HG03565 (cell line): ENCODE results near the gene CDH6.

Experiments used
- ATAC-seq: cut with Tn5 transposase; IDR thresholded peaks from one replicate; pipeline ENCODE4 v1.9.1; 2021; ENCODE audit warnings: mild to moderate bottlenecking, moderate library complexity; ENCODE audit not compliant: unreplicated experiment

The CDH6 gene

DNA sequence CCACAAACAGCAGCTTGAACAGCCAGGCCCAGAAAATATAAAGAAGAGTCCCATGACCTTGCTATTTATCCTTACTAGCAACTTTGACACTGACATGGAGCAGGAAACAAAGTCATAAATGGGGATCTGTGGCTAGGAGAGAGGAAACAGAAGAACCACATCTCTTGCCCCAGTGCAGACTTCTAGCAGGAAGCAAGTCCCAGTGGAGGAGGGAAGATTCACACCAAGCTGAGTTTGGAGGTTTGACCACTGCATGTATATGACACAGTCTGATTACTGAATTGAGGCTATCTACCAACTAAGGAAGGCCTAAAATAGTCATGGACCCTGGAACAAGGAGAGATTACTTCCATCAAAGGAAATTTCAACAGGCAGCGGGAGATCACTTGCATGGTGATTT, 51.4 kb downstream of the CDH6 start:
- ATAC-seq = no peak

DNA sequence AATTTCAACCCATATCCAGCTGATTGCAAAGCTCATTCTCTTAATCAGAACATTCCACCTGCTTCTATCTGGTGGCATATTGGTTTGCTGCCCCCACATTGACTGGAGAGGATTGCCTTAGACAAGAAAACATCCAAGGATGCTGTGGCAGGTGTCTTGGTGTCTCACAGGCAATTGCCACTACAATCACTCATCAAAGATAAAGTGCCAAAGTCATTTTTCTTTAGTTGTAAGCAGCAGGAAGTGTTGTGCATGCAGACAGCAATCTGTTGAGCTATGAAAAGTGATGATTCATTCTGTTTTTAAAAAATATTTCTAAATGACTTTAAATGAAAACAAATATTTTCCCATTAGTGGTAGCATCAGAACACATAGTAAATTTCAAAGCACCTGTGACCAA, 53.9 kb downstream of the CDH6 start:
- ATAC-seq = no peak

DNA sequence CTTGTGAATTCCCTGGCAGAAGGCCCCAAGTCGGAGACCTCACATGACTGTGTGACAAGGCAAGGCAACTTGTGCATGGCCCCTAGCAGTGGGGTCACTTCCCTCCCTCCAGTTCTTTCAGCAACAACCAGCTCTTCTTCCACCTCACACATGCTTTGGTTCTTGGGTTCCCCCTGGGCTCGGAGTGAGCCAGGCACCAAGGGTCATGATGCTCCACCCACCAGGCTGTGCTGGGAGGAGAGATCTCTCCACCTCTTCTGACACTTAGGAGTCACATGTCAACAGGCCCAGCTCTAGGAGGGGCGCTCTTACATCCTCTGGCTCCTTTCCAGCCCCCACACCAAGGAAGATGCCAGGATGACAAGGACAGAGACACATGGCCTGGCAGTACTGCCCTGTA, 56.7 kb downstream of the CDH6 start:
- no peak for ATAC-seq

DNA sequence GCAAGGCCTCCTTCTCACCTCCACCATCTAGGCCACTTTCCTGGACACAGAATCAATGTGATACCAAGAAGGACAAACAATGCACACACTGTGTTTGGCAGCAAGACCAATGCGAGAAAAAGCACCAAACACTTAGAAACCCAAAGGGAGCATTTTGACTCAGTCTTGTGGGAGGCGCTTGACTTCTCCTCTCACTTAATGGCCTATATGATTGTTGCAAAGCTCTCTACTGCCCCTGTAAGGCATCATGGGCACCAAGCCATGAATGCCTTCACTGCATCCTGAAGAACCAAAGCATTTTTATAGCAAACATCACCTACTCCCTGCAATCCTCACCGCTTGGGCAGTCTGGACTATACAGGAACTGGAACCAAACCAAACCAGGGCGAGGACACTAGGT, 57.5 kb downstream of the CDH6 start:
- ATAC-seq = no peak

DNA sequence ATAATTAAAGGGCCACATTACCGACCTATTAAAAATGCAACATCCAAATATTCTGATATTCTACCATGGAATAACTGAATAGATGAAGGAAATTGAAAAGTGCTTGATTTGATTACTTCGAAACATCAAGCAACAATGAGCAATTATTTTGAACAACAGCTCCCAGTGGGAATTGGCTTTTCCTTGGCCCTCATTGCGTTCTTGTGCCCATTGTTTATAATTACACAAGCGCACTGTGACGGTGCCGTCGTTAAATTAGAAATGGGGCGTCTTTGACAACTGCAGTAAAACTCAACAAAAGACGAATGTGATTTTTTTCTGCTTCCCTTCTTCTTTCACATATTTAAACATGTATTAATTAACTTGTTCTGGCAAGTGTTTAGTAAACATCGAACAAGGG, 61.6 kb downstream of the CDH6 start:
- no peak for ATAC-seq

DNA sequence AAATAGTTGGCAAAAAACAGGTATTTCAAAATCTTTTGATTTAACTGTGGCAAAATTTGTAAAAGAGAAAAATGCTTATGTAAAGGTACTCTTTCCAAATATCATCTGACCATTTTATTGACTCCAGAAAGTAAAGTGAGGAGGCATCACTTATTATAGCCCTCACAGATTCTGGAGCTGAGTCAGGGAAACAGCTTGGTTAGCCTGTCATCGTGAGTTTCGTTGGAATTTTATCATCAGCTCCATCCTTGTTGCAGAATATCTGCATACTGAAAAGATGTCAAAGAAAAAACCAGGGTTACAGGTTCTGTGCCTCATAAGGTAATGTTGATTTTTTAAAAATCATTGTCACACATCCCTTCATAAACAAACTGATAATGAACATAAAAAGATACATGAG, 74.8 kb downstream of the CDH6 start:
- no peak for ATAC-seq

DNA sequence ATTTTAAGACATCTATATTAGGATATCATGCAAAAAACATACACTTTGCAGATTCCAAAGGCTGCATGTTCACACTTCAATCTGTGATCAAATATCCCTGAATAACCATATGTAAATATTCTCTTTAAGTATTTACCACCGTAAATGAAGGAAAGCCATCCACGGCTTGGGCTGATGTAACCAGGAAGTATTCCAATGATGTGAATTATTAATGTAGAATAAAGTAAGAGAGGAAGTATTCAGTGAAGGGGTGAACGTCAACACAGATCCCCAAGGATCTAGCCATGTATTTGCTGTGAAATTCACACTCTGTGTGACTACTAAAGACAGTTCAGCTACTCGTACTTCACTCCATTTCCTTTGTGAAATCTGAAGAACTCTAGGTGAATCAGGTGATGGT, 75.2 kb downstream of the CDH6 start:
- ATAC-seq = no peak

DNA sequence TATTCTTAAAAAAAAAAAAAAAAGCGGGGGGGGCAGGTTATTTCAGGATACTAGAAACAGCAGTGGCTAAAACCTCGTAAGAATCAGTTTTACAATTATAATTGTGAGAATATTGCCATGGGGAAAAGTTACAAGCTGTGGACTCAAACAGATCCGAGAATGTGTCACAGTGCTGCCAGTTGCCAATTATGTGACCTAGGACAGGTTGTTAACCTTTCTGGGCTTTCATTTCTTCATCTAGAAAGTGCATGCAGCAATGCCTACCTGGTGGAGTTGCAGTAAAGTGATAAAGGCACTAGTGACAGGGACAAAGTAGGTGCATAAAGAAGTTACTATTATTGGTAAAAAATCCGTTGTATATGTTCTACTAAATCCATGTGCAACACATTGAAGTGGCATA, 75.8 kb downstream of the CDH6 start:
- ATAC-seq = no peak

DNA sequence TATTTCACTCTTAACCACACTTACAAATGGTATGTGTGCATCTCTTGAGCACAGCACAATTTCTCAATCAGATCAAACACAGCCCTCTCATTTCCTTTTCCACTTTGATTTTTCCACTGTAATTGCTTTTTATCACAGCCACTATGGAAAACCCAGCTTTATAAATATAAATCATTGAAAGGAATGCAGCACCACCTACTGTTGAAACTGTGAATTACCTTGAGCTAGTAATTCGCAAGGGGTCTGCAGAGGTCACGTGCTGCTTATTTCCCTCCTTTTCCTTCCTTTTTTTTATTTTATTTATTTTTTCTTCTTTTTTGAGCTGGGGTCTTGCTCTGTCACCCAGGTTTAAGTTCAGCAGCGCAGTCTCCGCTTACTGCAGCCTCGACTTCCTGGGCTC, 76.9 kb downstream of the CDH6 start:
- no peak for ATAC-seq

DNA sequence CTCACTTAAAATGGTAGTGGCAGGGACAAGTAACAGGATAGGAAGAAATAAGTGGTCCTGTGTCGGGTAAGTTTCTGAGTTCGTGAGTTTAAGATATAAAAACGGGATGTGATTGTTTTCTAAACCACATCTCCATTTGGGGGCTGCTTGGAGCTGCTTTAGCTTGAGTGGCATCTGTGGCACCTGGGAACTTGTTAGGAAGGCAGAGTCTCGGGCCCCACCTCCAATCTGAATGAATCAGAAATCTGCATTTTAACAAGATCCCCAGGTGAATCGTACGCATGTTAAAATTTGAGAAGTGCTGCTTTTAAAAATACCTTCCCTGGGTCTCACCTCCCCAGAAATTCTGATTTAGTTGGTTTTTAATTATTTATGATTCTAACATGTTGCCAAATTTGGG, 78.1 kb downstream of the CDH6 start:
- no peak for ATAC-seq

DNA sequence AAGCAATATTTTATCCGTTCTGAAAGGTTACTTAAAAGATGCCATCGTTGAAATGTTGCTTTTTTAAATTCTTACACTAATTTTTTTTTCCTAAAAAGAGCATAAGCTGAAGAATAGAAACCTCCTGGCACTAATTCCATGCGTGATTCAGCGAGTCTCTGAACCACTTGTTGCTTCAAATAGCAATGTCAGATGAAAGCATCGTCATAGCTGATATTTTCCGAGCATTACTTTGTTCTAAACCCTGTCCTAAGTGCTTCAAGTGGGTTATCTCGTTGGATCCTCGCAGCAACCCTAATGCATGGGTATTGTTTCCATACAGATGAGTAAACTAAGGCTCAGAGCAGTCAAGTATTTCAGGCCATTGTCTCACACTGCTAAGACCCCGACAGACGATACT, 79.7 kb downstream of the CDH6 start:
- no peak for ATAC-seq

DNA sequence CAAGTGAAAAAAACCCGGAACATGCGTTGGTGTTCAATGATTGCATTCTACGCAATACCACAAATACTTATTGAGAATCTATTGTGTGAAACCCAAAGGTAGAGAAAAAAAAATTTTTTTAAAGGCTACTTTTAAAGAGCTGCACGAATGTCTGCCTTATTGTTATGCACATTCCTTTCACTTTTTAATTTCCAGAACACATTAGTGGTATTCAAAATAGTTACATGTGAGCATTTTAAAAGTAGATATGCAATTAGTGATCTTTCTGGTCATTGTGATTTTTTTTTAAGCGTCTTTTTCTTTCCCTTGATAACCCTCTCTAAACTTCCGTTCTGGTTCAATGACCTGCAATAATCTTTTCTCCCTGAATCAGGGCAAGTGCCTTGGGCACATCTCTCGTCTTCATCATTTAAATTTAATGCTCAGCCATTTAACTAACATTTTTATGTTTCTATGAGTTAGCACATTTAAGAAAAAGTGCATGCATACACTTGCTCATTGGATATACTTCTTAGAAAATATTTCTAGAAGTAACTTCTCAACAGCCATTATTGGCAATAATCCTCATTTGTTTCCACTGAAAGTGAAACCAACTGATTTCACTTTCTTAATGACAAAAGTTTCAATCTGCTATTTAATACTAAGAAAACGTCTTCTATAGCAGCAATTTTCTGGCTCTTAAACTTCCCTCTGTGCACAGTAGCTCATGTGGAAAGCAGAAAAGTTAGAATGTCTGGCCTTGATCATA, 80.3 kb downstream of the CDH6 start:
- ATAC-seq = peak; percentile 95

DNA sequence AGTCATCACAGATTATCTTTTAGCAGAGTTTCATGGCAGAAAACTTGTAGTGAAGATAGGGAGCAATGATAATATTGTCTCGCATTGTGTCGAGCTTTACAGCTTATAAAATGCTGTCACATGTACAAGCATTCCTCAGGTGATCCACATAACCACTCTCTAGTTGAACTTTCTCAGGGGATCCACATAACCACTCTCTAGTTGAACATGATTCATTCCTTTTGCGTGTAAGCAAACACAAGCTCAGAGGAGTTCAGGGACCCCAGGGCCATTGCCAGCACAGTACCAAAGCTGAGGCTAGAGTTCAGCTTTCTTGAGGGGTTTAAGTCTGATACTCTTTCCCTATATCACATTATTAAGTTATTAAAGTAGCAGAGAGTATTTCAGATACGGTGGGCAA, 86.7 kb downstream of the CDH6 start:
- ATAC-seq = no peak

DNA sequence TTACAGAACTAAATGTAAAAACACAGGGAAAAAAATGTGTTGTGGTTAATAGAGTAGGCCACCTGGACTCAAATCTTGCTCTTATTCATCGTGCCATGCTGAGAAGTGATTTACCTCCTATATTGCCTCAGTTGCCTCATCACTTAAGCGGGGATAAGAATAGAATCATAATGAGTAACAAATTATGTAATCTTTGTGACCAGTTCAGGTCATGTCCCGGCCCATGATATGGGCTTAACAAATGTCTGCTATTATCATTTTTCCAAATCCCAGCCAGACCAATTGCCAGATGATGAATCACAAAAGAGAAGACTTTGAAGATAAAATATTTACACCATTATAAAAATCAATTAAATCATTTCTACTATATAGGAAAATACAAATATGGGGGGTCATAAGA, 89.8 kb downstream of the CDH6 start:
- no peak for ATAC-seq

DNA sequence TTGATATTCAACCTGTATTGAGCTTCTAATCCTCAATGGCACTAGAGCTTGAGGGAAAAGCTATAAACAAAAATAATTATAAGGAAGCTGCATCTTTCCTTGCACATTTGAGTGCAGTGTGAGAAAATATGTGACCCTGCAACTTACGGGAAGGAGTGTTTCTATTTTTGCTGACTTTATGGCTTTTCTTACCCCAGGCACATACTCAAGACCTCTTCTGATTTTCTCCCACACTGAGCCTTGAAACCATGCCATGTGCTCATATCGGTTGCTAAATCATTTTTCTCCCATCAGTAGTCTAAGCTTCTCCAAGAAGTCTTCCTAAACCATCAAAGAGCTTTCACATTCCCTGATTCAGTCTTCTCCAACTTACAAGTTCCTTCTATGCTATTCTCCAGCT, 91.5 kb downstream of the CDH6 start:
- no peak for ATAC-seq

DNA sequence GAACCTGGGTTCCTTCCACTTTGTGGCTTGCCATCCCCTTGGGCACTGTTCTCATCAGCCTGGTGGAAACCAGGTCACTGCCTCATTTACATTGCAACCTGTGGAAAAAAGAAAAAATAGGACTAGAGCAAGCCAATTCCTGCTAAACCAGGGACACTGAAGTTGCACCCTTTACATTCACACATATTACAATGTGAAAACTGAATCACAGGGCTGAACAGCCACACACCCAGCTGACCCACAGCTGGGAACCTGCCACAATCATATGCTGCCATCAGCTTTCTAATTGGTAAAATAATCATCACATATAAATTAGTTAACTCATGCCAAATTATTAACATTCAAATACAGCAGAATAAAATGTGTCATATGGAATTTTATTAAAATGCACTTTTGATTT, 94.5 kb downstream of the CDH6 start:
- no peak for ATAC-seq

DNA sequence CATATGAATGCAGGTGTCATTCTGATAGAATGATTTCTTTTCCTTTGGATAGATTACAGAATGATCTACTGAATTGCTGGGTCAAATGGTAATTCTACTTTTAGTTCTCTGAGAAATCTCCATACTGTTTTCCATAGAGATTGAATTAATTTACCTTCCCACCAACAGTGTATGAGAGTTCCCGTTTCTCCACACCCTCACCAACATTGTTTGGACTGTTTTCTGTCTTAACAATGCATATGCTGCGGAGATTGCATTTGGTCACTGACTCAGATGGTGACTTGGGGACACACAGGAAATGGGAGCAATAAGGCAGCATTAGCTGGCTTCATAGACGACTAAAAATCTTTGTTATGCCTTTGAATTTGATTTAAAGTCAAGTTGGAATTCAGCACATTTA, 95.9 kb downstream of the CDH6 start:
- ATAC-seq = no peak

DNA sequence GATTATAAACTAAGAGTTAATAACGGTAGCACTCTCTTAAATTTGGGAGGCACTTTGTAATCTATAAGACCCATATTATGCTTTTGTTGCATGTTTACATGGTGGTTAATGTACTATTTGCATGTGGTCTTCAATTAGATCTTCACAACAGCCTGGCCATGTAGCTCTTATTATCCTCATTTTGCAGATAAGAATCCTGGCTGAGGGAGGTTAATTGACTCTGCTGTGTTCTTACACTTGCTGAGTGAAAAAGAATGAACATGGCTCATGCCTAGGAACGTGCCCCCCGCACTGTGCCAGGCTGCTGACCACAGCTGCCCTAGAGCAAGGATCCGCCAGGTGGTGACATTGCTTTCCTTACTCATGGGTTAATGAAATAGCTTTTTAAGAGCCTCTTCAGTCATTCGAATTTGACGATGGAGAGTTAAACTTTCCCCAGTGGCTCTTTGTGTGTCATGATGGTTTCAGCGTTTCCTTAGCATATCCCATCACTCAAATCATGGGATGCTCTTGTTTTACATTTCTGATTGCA, 97.9 kb downstream of the CDH6 start:
- ATAC-seq = no peak

DNA sequence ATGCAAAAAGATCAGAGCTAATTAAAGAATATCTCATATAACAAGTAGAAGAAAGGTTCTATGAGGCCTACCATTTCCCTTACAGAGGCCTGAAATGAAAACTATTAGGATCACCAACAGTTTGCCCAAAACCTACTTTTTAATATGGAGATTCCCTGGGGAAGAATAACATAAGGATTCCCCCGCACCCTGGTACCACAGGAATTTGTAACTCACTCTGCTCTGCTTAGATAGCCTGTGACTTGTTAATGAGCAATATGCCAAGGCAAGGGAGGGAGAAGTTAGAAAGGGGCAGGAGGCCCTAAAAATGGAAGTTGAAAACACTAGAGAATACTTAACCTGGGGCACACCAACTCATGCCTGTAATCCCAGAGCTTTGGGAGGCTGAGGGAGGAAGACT, 107.0 kb downstream of the CDH6 start:
- ATAC-seq = no peak

DNA sequence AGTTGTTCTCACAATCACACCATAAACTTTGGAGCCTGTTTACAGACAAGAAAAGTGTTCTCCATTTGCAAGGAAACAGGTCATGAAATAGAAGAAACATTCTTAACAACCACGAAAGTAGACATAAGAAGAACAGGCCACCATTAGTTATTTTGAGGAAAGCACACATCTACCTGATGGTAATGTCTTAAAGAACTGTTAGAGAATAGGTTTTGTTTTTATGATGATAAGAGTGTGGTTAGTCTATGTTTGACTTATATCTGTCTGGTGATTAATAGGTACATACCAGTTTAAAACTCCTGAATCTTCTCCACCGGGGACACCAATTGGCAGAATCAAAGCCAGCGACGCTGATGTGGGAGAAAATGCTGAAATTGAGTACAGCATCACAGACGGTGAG, 108.3 kb downstream of the CDH6 start:
- no peak for ATAC-seq

DNA sequence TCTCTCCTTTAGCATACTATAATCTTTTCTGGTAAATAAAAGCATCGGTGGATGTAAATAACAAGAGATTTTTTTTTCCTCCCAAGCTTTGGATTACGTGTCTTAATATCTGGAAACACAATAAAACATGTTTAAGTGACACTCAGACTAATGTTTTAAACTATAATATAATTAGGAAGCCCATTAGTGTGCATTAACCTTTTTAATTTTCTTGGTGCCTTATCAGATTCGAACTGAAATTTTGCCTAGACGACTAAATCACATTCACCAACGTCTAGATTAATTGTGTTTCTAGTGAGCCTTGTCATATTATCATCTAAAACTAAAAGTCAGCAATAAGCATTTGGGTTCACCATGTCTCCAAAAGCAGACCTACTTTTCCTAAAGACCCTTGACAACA, 110.2 kb downstream of the CDH6 start:
- ATAC-seq = no peak

DNA sequence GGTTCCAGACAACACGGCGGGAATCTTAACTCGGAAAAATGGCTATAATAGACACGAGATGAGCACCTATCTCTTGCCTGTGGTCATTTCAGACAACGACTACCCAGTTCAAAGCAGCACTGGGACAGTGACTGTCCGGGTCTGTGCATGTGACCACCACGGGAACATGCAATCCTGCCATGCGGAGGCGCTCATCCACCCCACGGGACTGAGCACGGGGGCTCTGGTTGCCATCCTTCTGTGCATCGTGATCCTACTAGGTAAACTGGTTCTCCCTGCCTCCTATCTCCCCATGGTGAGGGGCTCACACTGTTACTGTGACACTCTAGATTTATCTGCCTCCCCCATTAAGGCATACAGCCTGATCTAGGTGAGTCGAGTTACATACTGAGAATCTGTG, 124.2 kb downstream of the CDH6 start:
- no peak for ATAC-seq

DNA sequence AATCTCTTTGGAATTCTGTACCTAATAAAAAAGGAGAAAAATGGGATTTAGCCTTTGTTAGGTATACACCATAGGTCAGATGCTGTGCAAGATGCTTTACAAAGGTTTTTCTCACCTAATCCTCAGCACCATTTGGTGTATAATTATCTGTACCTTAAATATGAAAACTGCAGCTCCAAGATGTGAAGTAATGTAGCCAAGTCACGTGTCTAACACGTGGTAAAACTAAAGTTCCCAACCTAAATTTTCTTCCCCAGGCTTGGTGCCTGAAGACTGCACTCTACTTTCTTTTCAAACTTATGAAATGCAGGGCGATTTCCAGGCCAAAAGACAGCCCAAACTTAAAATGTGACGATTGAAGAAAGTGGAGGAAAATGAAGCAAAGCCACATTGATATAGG, 125.8 kb downstream of the CDH6 start:
- no peak for ATAC-seq
